Measurements from ENCODE around the gene FAM193B.

The FAM193B gene

GRCh38 chr5:177519463-177520235 is 34.7 kb downstream of the FAM193B start:
- Histone ChIP-seq H3K4me1 (no peaks in the 10 kb centered on the region; the same call in 1 of the 2 replicates), H3K27me3 (no peaks in the 10 kb centered on the region), H3K4me3 (ENCODE audit: low read depth, low read length) (no peak overlapping the region), H3K9me3 (no peaks in the 10 kb centered on the region), H3K36me3 (peaks cover 55% of the 10 kb centered on the region)
- TF ChIP-seq CTCF (IDR thresholded peaks at IDR 0.05; ENCODE audit: low read depth, low read length), result no peak
- DNase-seq, result no peak

- TF ChIP-seq CTCF (IDR thresholded peaks at IDR 0.05; ENCODE audit: low read depth, low read length), result no peak
- Histone ChIP-seq H3K4me1 (no peaks in the 10 kb centered on the region; the same call in 1 of the 2 replicates), H3K4me3 (ENCODE audit: low read depth, low read length) (peak within 1 kb of the TSS; percentile 93), H3K9me3 (no peaks in the 10 kb centered on the region), H3K27me3 (no peaks in the 10 kb centered on the region), H3K36me3 (peaks cover 63% of the 10 kb centered on the region)
- DNase-seq, result peak; percentile 98
Measured at GRCh38 chr5:177516601-177517568, 37.5 kb downstream of the FAM193B start, which contains the start of gene DDX41. Gene DDX41, minus strand, starts transcription at chr5:177516961. Its CDS starts 16 bp downstream, at chr5:177516945.

- H3K27me3 ChIP-seq, result no peaks in the 10 kb centered on the region
- peak overlapping the region; percentile 93 for H3K4me3 ChIP-seq (ENCODE audit: low read depth, low read length)
- H3K4me1 ChIP-seq, result no peaks in the 10 kb centered on the region; the same call in 1 of the 2 replicates
- no peaks in the 10 kb centered on the region for H3K9me3 ChIP-seq
- no peak for DNase-seq
- TF ChIP-seq CTCF (IDR thresholded peaks at IDR 0.05; ENCODE audit: low read depth, low read length), result no peak
- peaks cover 63% of the 10 kb centered on the region for H3K36me3 ChIP-seq
Measured at GRCh38 chr5:177515580-177515979, 38.8 kb downstream of the FAM193B start.

- peaks cover 5% of the 10 kb centered on the region for H3K4me1 ChIP-seq
Measured at GRCh38 chr5:177514541-177514940, 39.8 kb downstream of the FAM193B start.

GRCh38 chr5:177513500-177513899 is 40.9 kb downstream of the FAM193B start:
- TF ChIP-seq CTCF (IDR thresholded peaks at IDR 0.05; ENCODE audit: low read depth, low read length), result no peak
- no peaks in the 10 kb centered on the region for H3K27me3 ChIP-seq
- H3K36me3 ChIP-seq, result peaks cover 61% of the 10 kb centered on the region

More at GRCh38 chr5:177514541-177514940, 39.8 kb downstream of the FAM193B start:
- no peak for TF ChIP-seq CTCF (IDR thresholded peaks at IDR 0.05; ENCODE audit: low read depth, low read length)
- H3K36me3 ChIP-seq, result peaks cover 61% of the 10 kb centered on the region
- H3K9me3 ChIP-seq, result no peaks in the 10 kb centered on the region
- H3K4me3 ChIP-seq (ENCODE audit: low read depth, low read length), result no peak overlapping the region
- no peak for DNase-seq
- no peaks in the 10 kb centered on the region for H3K27me3 ChIP-seq

More at GRCh38 chr5:177513500-177513899, 40.9 kb downstream of the FAM193B start:
- Histone ChIP-seq H3K9me3 (no peaks in the 10 kb centered on the region), H3K4me3 (ENCODE audit: low read depth, low read length) (no peak overlapping the region), H3K4me1 (peaks cover 5% of the 10 kb centered on the region)
- no peak for DNase-seq

All from BE2C (cell line).